IPS-11a (cell line): Measurements from ENCODE around the gene CORIN.
"Not testable (repeated sequence)": the region's sequence is repeated elsewhere in the genome, so short reads cannot be mapped to it uniquely, and the experiment has no call there.

ENCODE experiments used
- H3K4me3 ChIP-seq: one replicate; pipeline ENCODE4 v1.5.1; 2013; ENCODE audit warnings: low read depth, low read length, control low read depth

Gene CORIN

DNA sequence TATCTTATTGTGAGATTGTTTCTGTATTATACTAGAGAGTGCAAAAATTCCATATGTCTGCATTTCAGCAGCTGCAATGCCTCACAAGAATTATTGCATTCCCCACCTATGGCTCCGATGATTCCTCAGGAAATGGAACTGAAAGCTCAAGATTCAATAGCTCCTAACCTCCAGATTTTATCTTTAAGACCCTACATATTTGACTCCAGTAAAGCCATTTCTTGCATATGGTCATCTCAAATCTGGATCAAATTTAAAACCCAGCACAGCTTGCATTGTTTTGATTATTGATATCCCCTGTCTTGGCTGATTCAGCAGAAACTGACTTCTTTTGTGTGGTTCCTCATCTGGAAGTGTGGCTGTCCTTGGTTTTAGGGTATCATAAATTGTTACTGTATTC, 142.6 kb downstream of the CORIN start:
- H3K4me3 ChIP-seq: no peak overlapping the region

DNA sequence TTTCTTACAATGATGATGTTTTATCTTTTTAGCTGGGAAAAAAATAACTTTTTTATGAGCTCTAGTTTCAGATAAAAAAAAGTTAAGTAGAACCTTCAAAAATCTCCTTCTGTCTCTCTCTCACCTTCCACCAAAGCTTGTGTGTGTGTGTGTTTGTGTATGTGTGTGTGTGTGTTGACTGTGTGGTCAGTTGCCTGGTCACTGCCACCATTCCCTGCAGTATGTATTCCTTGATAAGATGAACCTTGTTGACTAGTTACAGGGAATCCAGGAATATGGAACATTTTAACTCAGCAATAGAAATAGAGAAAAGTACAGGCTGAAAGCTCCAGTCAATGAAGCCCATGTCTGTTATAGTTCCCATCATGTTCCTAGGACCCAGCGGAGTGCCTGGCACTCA, 143.5 kb downstream of the CORIN start:
- no peak overlapping the region for H3K4me3 ChIP-seq

DNA sequence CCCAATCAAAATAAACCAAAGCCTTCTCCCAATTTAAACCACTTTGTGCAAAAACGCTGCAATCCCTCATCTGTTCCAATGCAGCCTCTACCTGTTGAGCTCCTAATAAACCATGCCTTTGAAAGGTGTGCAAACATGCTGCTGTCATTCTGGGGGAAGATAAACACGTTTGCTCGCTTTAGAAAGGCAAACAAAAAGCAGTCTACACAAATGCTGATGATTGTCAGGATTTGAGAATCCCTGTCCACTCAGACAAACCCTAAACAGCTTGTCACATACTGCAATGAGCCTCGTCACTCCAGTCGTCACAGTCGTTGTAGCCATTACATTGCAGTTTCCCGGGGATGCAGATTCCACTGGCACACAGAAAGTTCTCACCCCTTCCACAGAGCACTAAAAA, 145.2 kb downstream of the CORIN start:
- H3K4me3 ChIP-seq: no peak overlapping the region

DNA sequence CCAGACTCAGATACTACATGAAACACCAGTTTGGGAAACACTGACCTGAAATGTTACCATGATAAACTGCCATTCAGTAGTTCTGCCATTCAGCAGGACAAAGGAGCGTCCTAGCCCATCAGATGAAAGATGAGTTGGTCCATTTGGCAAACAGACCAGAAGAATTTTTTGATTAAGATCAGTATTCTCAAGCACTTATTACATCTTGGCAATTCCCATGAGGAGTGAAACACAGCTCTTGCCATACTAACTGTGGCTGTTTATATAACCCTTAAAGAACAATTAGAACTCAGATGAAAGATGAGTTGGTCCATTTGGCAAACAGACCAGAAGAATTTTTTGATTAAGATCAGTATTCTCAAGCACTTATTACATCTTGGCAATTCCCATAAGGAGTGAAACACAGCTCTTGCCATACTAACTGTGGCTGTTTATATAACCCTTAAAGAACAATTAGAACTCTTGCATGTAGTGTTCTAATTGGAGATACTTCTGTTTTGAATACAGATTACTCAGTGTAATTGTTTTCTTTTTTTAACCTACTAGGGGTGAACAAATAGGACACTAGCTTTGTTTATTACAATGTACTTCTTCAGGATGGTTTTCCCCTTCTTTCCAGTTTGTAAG, 146.0 kb downstream of the CORIN start:
- H3K4me3 ChIP-seq: not testable (repeated sequence)

DNA sequence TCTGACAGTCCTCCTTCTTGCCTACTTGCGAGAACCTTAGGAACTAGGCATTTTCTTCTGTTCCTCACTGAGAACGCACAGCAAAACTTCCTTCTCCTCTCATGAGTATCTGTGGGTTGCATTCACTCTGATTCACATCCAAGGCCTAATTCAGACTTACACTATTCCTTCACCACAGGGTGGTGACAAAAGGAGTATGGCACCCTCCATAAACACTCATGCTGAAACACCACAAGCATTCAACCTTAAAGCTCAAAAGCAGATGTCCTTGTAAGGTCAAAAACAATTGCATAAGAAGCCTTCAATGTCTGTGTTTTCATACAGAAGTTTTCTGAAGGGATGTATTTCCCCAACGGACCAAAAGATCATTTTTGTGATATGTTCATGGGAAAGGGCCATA, 147.3 kb downstream of the CORIN start:
- no peak overlapping the region for H3K4me3 ChIP-seq

DNA sequence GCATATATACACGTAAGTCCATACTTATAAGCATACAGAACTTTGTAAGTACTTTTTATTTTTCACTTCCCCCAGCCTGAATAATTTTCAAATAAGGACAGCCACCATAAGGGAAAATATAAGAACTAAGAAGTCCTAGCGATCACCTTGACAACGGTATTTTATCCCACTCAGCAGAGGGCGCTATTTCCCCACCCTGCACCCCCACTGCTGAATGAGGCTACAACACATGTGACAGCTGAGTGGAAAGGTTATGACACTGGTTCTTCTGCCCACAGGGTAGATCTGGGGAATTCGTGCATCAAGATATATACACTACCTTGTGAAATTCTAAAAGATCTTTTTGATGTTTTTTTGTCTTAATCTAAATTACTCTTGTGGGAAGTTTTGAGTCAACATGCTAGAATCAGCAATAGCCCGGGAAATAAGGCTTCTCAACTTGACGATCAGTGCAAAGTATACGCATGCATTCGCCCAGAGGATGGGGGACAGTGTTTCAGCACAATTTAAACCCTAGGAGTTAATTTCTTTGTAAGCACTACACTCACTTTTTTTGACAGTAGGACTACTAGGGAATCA, 151.5 kb downstream of the CORIN start:
- H3K4me3 ChIP-seq: no peak overlapping the region

DNA sequence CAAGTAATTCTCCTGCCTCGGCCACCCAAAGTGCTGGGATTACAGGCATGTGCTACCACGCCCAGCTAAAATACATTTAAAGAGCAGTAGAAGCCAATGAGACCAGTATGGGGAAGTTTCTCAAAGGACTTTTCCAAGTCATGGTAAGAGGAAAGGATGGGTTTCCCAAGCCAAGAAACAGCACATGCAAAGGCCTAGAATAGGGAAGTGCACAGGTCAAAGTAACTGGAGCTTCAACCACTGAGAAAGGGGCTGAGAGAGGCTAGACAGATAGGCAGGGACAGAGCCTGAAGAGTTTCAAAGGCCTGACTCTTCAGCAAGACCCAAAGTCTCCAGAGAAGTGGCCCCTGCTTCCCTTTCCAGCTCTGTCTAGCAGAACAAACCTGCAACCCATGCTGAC, 162.1 kb downstream of the CORIN start:
- no peak overlapping the region for H3K4me3 ChIP-seq

DNA sequence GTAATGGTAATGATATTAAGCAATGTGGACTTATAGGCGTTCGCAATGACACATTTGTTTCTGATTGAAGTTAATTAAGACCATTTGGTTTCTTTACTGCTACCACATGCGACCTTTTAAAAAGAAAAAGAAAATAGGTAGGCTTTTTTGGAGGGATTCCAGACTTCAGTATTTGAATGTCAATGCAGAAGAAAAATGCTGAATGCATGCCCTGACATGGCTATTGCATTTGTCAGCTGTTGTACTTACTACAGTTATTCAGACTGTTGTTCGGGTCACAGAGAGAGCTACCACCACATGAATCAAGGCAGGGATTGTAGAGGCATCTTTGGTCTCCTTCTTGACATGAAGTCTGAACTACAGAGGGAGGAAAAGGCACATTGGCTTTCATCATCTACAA, 163.7 kb downstream of the CORIN start:
- no peak overlapping the region for H3K4me3 ChIP-seq

DNA sequence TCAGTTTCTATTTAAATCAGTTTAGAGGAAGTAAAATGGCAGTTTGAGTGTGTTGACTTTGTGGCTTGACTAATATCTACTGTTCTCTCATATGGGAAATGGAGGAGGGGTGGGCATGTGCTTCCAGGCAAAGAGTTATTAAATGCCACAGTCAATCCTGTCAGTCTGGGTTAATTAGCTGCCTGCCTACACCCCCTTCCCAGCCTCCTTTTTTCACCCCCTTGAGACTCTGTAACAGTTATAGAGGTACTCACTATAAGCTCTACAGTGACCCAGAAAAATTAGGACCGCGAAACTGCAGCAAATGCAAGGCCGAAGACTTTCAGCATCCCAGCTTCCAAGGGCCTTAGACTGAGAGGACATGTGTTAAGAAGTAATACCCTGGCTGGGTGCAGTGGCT, 165.2 kb downstream of the CORIN start:
- H3K4me3 ChIP-seq: no peak overlapping the region

DNA sequence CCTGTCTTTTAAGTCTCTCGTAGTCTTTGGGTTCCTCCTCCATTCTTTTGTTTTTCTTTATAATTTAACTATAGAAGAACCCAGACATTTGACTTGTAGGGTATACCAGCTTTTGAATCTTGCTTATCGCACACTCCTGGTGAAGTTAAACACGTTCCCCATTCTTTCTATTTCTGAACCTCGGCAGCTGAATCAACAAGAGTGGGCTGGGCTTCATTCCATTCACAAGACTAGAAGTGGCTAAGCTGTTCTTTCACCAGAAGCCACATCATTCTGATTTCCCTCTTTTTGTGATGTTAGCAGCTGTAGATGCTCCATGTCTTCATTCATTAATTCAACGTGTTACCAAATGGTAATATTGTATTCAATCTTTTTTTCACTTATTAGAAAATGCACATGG, 167.9 kb downstream of the CORIN start:
- no peak overlapping the region for H3K4me3 ChIP-seq

DNA sequence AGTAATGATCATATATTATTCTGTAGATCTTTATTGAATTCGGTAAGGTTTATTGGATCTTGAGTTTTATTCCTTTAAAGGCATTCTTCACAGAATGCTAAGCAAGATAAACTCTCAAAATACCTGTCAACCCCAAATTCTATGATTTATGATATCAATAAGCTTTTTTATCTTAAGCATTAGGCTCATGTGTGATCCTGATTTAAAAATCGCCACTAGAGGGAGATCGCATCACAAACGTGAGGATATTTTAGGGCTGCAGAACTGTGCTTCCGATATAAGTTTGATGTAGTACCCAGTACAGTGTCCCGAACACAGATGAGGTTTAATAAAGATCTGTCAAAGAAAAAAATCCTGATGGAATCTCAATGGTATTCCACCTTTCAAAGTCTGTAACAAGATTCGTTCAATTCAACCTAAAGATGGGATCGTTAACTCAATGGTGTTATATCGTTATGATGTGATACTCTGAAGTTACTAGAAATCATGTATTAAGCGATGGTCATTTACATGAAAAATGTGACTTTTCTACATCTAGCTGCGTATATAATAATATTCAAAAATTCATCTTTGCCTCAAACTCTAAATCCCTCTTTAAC, 169.0 kb downstream of the CORIN start:
- H3K4me3 ChIP-seq: no peak overlapping the region

DNA sequence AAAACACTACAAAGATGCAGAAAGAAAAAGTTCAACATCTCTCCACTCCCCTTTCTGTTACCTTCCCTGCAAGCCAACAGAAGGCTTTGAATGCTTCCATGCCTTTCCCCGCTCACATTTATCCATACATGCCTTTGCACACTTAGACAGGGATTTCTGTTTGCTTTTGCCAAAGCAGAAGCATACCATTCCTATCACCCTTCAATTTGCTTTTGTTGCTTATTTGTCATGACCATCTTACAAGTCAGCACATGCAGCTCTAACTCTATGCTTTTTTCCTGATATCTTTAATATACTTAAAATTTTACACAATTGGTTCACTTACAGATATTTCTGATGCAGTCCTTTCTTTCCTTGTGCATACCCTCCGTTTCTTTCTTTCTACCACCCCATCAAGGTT, 169.6 kb downstream of the CORIN start:
- H3K4me3 ChIP-seq: no peak overlapping the region

DNA sequence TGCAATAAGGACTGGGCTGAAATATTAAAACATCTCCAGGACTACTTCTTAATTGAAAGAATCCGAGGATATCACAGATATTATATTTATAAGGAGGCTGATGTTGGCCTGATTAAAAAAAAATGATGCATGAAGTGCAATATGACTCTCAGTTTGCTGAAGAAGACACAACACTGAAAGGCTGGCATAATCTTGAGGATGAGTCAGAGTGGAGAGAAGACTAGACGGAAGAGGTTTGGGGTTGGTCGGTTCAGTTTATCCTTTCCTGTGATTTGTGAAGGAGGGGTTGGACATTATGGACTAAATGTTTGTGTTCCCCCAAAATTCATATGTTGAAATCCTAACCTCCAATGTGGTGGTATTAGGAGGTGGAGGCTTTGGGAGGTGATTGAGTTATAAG, 170.3 kb downstream of the CORIN start:
- H3K4me3 ChIP-seq: no peak overlapping the region

DNA sequence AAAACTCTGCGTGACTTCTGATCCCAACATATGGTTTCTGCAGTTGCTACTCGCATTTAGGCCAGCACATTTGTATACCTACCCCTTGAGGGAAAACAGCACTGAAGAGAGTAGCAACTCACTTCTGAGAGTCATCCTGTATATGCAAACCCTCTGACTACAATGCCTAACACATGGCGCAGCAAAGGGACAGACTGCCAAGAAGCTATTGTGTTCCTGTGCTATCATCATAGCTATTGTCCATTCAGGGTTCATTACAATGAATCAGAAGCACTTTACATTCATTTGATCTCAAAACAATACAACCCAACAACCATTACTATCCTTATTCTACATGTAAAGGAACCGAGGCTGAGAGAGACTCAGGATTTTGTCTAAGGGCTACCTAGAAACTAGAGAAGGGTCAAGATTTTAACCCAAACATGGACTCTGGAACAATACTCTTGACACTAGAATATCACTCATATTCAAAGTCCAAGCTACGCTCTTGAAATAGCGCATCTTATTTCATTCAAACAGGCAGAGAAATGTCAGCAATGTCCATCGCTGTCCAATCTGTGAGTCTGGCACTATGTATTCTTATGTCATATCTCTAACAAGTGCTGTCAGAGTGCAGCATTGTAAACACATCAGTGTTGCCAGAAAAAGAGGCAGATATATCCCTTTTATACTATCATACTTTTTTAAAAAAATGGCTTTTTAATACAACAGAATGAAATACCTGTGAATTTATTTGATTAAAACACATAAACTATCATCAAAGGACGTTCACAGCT, 173.6 kb downstream of the CORIN start:
- no peak overlapping the region for H3K4me3 ChIP-seq

DNA sequence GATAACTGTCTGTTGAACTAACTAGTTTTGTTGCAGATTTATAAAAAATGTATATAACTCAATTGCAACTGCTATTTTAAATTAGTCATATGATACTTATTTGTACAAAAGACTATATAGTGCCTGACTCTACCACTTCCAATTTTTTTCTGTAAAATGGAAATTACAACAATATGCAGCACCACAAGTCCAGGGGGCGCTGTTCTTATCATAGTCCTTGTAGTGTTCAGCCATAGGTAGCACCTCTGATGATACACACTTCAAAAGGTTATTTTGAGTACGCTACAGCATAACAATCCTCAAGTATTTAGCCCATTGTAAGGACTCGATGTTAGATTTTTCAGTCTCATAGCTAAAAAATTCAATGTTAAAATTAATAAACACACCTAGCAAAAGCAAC, 174.9 kb downstream of the CORIN start:
- H3K4me3 ChIP-seq: no peak overlapping the region

DNA sequence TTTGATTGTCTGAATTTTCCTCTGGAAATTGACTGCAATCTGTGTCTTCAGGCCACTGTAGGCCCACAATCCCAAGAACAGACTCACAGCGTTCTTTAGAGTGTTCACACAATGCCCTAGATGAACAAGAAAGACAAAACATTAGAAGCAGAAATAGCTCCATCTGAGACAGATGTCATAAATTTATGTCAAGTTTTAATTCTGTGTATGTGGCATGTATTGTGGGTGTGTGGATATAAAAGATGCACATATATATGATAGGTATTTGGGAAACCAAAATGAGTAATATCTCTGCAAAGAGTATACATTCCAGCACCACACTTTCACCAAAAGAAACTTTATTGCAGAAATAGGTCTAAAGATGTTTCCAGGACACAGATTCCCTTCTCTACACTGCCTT, 176.1 kb downstream of the CORIN start:
- no peak overlapping the region for H3K4me3 ChIP-seq

DNA sequence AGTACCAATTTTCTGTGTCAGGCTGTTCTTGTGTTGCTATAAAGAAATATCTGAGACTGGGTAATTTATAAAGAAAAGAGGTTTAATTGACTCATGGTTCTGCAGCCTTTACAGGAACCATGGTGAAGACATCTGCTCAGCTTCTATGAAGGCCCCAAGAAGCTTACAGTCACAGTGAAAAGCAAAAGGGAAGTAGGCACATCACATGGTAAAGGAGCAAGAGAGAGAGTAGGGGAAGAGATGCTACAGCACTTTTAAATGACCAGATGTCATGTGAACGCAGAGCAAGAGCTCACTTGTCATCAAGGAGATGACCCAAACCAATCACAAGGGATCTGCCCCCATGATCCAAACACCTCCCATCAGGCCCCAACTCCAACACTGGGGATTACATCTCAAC, 178.5 kb downstream of the CORIN start:
- no peak overlapping the region for H3K4me3 ChIP-seq

DNA sequence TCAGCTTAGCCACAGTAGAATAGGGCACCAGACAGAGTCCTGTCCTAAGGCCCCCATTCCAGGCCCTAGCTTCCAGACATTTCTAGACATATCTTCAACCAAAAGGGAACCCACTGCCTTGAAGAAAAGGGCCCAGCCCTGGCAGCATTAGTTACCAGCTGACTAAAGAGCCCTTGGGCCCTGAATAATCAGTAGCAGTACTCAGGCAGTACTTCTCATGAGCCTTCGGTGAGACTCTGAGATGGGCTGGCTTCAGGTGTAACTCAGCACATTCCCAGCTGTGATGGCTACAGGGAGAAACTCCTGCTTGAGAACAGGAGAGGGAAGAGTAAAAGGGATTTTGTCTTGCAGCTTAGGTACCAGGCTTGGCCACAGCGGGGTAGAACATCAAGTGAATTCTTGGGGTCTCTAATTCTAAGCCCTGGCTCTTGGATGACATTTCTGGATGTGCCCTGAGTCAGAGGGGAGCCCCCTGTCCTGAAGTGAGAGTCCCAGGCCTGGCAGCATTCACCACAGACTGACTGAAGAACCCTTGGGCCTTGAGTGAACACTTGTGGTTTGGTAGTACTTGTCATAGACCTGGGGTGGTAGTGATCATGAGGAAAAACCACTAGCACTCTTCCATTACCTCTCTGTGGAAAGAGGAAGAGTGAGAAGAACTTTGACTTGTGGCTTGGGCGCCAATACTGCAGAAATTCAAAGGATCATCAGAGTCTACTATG, 182.7 kb downstream of the CORIN start:
- no peak overlapping the region for H3K4me3 ChIP-seq

DNA sequence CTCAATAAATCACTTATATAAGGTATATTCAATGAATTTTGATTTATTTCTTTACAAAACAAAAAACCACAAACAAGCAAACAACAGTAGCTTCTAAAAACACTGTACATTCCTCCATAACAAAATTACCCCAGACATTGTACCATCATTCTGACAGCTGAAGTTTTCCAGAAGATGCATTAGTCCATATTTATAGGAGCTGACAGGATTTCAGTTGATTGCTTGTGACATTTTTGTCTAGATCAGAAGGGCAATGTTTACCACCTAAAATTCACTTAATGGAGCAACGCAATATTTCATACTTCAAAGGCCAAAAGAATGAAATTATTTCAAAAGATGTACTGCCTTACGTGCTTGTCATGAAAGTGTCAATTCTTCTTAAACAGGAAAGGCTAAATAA, 185.8 kb downstream of the CORIN start:
- no peak overlapping the region for H3K4me3 ChIP-seq

DNA sequence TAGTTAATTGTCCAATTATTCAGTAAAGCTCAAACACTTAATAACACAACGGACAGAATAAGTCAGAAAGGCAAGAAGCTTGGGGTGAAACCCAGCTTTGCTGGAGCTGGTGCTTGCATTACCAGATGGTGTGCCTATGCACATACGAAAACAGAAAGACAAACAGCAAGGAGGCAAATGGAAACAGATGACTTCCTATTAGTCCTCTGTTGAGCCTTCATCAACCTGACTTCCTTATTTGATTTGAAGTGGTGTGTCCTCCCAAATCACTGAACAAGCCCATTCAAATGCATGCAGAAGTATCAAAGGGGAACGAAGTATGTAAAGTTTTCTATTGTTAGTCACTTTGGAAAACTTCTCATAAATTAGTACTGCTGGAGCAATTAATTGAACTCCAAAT, 186.6 kb downstream of the CORIN start:
- no peak overlapping the region for H3K4me3 ChIP-seq

DNA sequence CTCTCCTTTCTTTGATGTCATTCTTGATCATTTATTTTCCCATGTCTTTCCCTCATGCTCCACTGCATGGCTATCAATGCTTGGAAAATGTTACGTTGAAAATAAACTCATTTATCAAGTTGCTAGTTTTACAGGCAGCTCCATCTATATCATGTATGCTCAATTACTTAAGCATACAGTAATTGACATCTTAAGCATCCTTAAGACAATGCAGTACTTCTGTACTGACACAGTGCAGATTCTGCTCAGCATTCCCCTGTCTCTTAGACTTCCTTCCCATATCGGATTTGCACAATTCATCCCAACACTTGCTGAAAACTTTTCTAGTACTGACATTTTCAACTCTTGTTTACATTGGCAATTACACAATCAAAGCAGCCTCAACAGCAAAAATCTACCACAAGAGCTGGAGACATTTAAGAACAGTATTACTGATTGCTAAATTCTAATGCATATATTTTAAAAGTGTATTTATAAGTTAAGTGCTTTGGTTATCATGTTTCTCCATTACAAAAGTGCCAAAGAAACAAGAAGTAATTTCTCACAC, 187.2 kb downstream of the CORIN start:
- H3K4me3 ChIP-seq: no peak overlapping the region
